ENCODE measurements around the gene TREX2. TPM values are rescaled to one million over a fixed set of nuclear protein-coding genes. Genes with fewer than 3 reads are reported as not detected.

The TREX2 gene
- total RNA-seq, 1 experiment from 2014 or later, result 2.9 TPM

- TF ChIP-seq FOSL1 (IDR thresholded peaks at IDR 0.05; ENCODE audit: low read depth), result no peak
- no peak for TF ChIP-seq ZNF274 (IDR thresholded peaks at IDR 0.05; ENCODE audit: low read depth, low read length)
- no peak for TF ChIP-seq POLR2A (IDR thresholded peaks at IDR 0.05; ENCODE audit: borderline replicate concordance, extremely low read depth, insufficient read depth, insufficient read length)
- no peak for TF ChIP-seq REST (IDR thresholded peaks at IDR 0.05; ENCODE audit: low read depth)
- no peak for TF ChIP-seq POLR2AphosphoS5 (IDR thresholded peaks at IDR 0.05; ENCODE audit: low read depth, low read length)
- no peak for TF ChIP-seq CBX3 (IDR thresholded peaks at IDR 0.05; ENCODE audit: low read depth)
- TF ChIP-seq EGR1 (IDR thresholded peaks at IDR 0.05; ENCODE audit: low read depth), result no peak
- TF ChIP-seq MAX (IDR thresholded peaks at IDR 0.05), result no peak
- no peak for TF ChIP-seq TCF7L2 (IDR thresholded peaks at IDR 0.05; ENCODE audit: borderline replicate concordance, extremely low read depth, insufficient read depth, insufficient read length)
- no peak for TF ChIP-seq SP1 (IDR thresholded peaks at IDR 0.05; ENCODE audit: low read depth)
- TF ChIP-seq ZBTB33 (IDR thresholded peaks at IDR 0.05; ENCODE audit: extremely low read depth, insufficient replicate concordance, low read length), result no peak
- no peak for TF ChIP-seq JUND (IDR thresholded peaks at IDR 0.05)
- TF ChIP-seq SIN3A (IDR thresholded peaks at IDR 0.05; ENCODE audit: low read depth), result no peak
- no peak for TF ChIP-seq ATF3 (IDR thresholded peaks at IDR 0.05)
- TF ChIP-seq YY1 (IDR thresholded peaks at IDR 0.05; ENCODE audit: extremely low read depth, insufficient replicate concordance, low read depth, low read length), result no peak
- TF ChIP-seq ELF1 (IDR thresholded peaks at IDR 0.05; ENCODE audit: borderline replicate concordance, low read depth), result no peak
- TF ChIP-seq ZFX (IDR thresholded peaks at IDR 0.05), result no peak
- no peak for TF ChIP-seq SRF (IDR thresholded peaks at IDR 0.05; ENCODE audit: low read depth)
- TF ChIP-seq RAD21 (IDR thresholded peaks at IDR 0.05; ENCODE audit: low read depth), result no peak
- TF ChIP-seq CEBPB (IDR thresholded peaks at IDR 0.05; ENCODE audit: low read depth), result no peak
- no peaks in the 10 kb centered on the region for H3K36me3 ChIP-seq (ENCODE audit: control insufficient read depth in 1 of 2, insufficient read depth in 2 of 2, low read length in 2 of 2)
- ATAC-seq (no peak), DNase-seq (ENCODE audit: low read depth, low spot score) (no peak)
- no peaks in the 10 kb centered on the region for H3K27me3 ChIP-seq (ENCODE audit: insufficient read depth, low read length)
- ChIA-PET RAD21 (ENCODE audit: low non-redundant PET in 1 of 2, low total read pairs in 2 of 2, uncharacterized antibody in 2 of 2, unreplicated experiment in 2 of 2) (no interaction called here), POLR2A (no interaction called here), CTCF (no interaction called here)
- no peaks in the 10 kb centered on the region for H3K9me3 ChIP-seq (ENCODE audit: control insufficient read depth in 1 of 2, insufficient read depth in 1 of 2, low read depth in 1 of 2, low read length in 2 of 2)
- no peaks in the 10 kb centered on the region for H3K79me2 ChIP-seq (ENCODE audit: insufficient read depth, low read length)
- intact Hi-C loops (cut with micrococcal nuclease), result no loop called here
- H3K4me3 ChIP-seq (replicated peaks in 1 of 2; ENCODE audit: low read depth in 1 of 2, low read length in 2 of 2), result no peak overlapping the region
- no peaks in the 10 kb centered on the region for H4K20me1 ChIP-seq (ENCODE audit: insufficient read depth)
- no peak overlapping the region for H3K9ac ChIP-seq (ENCODE audit: low read length)
- BruUV-seq (replicated peaks), result no TSS peak
- no peaks in the 10 kb centered on the region for H3K4me1 ChIP-seq (ENCODE audit: control insufficient read depth in 1 of 2, insufficient read depth in 2 of 2, low read length in 2 of 2)
- H3K9me2 ChIP-seq (ENCODE audit: insufficient read depth), result no peaks in the 10 kb centered on the region
- H2AFZ ChIP-seq (ENCODE audit: low read depth, low read length, poor library complexity, severe bottlenecking), result no peak overlapping the region
- H3K27ac ChIP-seq (ENCODE audit: low read depth, low read length), result no peak overlapping the region
- no peak overlapping the region for H3K4me2 ChIP-seq (ENCODE audit: low read length)
These were observed 49.3 kb downstream of the TREX2 start for GRCh38 chrX:153396320-153397195.
